NCI-H128 (cell line): Measurements from ENCODE around the gene INO80D.
"Not testable (repeated sequence)": the region's sequence is repeated elsewhere in the genome, so short reads cannot be mapped to it uniquely, and the experiment has no call there.

ENCODE experiments used
- DNase-seq: peaks from one replicate; lab custom pipeline; 2025; ENCODE audit not compliant: unreplicated experiment; lab: John Stamatoyannopoulos, UW

INO80D gene

DNA sequence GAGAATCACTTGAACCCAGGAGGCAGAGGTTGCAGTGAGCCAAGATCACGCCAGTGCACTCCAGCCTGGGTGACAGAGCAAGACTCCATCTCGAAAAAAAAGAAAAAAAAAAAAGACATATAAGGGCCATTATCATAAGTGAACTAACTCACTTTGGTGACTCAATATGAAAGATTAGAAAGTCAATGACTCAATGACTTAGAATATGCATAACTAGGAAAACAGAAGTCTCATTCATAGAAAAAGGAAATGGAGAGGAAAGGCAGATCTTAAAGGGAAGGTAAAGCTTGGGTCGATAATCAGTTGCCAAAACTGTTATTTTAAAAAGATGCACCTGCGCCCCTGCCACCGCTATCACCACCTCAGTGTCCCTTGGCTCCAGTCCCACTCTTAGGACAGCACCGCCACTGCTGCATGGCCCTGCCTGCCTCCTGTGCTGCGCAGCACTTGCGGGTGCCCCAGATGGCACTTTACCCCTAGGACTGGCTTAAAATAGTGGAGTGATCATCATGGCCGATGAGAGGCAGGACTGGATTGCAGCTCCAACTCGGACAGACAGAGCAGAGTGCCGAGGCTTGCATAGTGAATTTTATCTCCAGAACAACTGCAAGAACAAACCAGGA, 54.7 kb downstream of the INO80D start:
- no peak for DNase-seq

DNA sequence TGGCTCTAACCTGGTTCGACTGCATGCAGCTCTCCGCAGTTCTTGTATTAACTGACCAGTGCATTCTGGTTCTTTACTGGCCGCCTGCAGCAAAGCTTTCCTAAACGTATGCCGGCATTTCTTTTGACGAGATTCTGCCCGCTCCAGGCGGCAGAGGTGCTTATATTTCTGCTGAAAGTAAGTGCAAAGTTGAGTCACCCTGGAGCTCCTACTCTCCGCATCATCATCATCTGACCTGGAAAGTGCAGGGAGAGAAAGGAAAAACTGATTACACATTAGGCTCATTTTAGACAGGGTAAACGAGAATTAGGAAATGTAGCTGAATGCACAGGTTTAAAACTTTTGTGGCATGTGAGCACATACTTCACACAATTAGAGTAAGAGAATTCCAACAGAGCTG, 57.9 kb downstream of the INO80D start:
- no peak for DNase-seq

DNA sequence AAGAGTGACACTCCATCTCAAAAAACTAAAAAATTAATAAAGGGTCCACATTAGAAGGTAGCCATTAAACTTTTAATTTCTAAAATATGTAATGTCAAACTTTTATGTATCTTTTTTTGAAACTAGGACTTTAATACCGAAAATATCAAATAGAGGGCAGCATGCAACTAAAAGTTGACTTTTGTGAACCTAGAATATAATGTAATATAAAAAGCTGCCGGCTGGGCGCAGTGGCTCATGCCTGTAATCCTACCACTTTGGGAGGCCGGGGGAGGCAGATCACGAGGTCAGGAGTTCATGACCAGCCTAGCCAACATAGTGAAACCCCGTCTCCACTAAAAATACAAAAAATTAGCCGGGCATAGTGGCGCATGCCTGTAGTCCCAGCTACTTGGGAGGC, 62.8 kb downstream of the INO80D start:
- no peak for DNase-seq

DNA sequence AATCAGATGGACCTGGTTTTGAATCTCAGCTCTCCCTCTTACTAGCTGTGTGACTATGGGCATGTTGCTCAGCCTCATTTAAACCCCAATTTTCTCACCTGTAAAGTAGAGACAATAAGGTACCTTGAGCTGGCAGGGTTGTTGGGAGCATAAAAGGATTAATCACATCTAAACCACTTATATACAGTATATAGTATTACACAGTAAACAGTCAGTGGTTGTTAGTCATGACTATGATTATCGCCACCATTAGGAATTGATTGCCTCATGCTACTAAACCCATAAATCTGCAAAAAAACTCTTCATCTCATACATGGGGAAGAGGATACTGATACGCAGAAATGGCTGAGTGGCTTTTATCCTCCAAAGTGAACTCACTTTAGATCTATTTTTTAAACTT, 65.8 kb downstream of the INO80D start:
- DNase-seq, result no peak

DNA sequence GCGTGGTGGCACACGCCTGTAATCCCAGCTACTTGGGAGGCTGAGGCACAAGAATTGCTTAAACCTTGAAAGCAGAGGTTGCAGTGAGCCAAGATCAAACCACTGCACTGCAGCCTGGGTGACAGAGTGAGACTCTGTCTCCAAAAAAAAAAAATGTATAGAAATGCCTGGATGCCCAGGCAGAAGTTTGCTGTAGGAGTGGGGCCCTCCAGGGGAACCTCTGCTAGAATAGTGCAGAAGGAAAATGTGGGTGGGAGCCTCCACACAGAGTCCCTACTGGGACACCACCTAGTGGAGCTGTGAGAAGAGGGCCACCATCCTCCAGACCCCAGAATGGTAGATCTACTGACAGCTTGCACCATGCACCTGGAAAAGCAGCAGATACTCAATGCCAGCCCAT, 70.2 kb downstream of the INO80D start:
- not testable (repeated sequence) for DNase-seq

DNA sequence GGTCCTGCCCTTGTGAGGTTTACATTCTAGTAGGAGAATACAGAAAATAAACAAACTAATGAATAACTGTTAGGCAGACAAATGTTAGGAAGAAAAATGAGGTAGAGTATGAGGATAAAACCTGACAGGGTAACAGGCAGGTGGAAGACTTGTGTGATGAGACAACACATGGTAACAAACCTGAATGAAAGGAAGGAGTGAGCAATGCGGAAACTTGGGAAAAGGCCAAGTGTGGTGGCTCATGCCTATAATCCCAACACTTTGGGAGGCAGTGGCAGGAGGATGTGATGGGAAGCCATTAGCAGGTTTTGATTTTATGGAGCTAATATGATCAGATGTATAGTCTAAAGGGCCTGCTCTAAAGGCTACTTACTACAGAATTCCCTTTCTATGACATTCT, 74.2 kb downstream of the INO80D start:
- no peak for DNase-seq

DNA sequence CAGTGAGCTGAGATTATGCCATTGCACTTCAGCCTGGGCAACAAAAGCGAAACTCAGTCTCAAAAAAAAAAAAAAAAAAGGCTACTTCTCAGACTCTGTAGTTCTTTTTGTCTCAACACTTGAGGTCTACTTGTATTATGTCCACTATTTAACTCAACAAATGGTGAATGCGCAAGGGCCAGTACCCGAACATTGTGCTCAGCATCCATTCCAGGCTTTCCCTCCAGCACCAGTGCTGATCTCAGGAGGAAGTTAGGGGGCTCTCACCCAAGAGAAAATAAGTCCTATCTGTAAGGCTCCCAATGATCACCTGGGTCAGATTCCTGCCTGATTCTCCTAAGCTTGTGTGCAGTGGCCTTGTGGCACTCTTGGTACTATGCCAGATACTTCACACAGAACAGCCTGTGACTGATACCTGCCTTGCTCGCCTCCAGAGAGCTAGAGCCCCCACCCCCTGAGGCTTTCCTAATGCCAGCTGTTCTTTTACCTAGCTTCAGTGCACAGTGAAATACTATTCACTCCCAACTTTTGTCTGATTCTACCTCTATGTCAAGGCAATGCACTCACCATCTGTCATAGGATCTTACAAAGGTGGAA, 74.9 kb downstream of the INO80D start:
- no peak for DNase-seq

DNA sequence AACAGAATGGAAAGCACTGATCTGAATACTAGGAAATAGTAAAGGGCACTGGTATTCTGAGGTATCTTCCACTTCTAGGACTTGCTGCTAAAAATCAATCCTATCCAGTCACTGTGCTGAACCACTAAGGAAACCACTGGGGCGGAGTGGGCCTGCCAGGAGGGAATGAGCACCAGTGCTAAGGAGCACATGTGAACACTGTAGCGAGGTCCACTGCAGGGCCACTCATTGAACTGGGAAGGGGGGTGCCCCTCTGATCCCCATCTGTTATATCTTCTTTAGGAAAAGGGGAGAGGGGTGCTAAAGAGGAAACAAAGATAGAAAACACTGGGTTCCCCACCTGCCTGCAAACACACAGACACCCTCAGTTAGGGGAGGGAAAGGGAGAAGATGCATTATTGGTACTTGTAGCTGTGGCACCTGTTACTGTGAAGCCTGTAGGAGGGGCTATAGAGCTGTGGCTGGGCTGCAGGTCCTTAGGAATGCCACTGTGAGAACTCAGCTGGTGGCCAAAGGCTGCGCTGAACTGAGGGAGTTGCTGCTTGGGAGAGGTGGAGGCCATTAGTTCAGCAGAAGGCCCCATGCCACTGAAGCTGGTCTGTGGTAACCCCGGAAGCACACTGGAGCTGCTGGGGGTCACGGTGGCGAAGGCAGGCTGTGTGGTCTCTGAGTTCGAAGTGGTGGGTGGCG, 81.8 kb downstream of the INO80D start:
- DNase-seq, result no peak

DNA sequence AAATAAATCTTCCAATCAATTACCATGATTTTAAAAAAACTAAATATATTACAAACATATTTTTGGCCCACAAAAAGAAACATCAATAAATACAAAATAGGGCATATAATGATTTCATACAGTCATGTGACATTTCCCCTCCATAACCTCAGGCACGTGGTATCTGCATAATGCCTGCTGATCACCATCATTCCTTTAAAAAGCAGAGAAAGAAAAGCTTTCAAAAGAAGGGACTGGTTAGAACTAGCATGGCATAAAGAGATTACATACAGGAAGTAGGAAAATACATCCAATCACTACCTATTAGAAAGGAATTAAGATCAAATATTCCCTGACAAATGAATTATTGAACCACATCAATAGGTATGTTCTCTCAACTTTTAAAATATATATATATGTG, 83.5 kb downstream of the INO80D start:
- no peak for DNase-seq

DNA sequence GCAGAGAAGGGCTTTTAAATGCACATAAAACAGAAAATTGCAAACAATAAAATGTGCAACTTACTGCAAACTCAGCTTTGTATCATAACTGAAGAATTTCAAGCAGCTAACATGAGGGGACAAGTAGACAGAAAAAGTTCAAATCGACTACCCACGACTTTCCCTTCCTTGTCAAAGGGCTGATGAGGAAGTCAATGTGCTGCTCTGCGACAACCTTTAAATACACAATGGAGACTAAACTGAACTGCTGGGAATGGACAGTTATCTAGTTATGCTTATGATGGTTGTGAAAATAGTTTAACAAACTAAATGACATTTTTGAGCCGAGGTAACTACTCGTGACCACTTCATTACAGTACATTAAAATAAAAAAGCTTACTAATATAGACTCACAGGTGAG, 84.1 kb downstream of the INO80D start:
- no peak for DNase-seq

DNA sequence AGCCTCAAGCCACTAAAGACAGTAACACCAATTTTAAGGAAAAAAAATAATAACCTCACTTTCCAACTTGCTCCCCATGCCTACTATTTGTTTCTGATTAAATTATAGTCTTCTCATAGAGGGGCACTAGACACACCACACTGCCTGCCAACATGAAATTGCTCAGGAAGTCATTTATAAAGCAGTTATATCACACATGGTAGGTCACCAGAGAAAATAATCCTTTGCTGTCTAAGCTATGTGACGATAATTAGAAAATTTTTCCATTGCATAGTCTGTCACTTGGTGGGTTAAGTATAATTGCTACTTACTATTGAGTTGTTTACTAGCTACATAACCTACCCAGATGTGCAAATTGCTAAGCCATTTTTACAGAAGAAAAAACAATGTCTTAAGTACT, 85.2 kb downstream of the INO80D start:
- DNase-seq, result no peak

DNA sequence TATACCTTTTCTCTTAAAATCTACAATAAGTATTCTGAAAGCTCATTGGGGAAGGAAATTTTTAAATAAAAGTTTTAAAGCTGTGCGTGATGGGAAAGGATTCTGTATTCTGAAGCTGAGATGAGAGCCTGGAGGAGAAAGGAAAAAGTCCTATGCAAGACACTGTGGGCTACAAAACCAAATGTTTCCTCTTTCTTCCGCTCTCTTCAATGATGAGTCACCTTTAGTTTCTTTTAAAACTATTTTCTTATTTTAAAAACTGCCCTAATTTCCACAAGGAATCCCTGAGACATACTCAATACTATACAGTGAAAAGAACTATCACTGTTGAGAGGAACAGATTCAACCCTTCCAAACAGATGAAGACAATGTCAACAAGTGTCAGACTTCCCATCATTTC, 87.4 kb downstream of the INO80D start:
- no peak for DNase-seq

DNA sequence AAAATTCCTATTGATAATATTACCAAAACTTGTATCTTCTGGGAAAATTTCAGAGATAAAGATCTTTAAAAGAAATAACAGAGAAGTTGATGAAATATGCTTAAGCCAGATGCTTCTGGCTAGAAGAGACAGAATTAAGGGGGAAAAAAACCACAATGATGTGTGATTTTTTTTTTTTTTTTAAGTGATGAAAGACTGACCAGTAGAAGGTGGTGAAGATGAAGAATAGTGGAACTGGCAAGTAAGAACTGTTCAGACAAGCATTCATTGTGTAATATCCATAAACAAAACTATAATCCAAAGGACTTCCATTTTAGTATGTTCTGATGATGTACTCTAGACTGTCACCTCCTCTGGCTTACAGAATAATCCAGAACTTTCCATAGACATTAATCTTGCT, 89.8 kb downstream of the INO80D start:
- no peak for DNase-seq

DNA sequence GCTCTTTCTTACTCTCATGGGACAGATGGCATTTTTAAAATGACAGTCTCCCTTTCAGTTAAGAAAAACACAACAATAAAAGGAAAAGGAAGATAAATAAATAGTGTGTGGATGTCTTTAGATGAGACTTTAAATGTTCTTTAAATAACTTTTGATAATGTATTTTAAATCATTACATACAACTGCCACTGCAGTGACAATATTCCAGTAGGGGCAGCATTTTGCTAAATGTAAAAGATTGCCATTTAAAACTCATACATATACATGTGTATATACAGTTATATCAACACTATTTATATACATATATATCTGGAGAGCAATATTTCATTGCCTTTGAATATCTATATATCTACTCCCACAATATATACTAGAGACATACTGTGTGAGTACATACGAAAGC, 90.7 kb downstream of the INO80D start:
- no peak for DNase-seq

DNA sequence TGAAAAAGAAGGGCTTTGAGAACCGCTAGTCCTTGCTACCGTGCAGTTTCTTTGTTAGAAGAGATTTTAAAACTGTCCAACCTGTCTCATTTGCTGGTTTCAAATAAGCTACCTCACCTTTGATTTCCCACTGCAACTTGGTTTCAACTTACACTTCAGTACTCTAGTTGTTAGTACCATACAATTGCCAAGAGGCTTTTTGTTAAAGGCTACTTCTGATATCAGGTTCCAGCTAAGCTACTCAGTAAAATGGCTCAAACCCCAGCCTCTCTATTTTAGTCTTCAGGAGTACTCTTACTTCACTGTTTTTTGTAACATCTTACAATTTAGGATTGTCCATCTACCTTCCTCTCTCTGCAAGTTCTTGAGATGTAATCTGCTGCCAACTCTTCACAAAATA, 91.6 kb downstream of the INO80D start:
- peak; percentile 53 for DNase-seq

DNA sequence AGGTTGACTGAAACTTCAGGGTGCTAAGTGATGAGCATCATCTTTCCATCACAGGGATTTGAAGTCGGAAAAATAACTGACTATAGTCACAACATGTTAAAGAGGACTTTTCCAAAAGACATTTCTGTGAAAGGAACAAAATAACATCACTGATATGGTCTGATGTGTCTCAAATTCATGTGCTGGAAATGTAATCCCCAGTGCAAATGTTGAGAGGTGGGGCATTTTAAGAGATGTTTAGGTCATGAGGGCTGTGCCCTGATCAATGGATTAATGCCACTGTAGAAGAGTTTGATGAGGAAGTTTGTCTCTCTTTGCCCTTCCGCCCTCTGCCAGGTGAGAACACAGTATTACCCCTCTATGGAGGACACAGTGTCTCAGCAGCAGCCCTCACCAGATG, 95.9 kb downstream of the INO80D start:
- DNase-seq, result no peak

DNA sequence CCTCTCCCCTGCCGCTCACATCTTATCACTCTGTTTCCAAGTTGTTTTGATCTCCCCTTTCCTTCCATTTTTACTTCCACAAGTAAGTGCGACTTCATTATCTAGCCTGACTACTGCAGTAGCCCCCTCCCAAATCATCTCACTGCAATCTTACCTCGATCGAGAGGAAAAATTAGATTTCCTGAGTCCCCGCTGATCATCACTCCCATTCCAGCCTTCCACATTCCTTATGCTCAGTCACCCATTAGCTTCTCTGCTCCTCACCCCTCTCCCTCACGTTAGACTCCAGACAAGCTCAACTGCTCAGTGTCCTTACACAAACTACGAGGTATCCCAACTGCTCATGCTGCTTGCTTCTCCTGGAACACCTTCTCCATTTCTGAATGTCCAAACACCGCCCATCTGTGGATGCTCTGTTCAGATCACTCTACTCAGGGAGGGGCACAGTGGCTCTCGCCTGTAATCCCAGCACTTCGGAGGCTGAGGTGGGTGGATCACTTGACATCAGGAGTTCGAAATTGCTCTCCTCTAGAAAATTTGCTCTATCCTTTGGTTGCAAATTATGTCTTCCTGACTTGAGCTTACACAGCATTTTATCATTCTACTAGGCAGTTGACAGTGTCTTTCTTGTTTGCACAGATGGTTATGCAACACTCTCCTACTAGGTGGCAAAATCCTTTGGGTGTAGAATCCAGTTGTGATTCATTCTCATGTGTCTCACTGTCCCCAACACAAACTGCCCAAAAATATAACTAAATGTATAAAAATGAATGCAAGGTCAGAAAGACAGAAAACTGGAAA, 96.5 kb downstream of the INO80D start:
- DNase-seq, result no peak

DNA sequence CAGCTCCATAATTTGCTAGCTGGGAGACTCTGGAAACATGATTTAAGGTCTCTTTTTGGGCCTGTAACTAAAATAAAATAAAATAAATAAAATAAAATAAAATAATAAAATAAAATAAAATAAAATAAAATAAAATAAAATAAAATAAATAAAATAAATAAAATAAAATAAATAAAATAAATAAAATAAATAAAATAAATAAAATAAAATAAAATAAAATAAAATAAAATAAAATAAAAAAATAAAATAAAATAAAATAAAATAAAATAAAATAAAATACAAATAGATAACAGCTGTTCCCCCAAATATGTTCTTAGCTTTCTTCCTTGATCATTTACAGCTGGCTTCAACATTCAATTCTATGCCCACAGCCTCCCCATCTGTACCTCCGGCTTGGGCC, 97.3 kb downstream of the INO80D start:
- not testable (repeated sequence) for DNase-seq

DNA sequence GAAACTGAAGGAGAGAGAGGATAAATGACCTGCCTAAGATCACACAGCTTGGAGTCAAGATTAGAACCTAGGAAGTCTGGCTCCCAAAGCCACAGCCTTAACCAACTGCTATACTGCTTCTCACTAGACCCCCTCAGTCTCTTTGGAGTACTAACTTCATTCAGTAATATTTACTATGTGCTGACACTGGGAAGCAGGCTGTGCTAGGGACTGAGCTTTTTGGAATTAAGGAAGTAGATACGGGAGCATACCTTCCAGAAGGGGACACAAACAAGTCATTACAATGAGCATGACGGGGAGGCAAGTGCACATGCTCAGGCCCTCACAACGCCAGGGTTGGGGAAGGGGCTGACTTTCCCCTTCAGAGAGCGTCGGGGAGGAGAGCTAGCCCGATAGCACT, 97.7 kb downstream of the INO80D start:
- no peak for DNase-seq

DNA sequence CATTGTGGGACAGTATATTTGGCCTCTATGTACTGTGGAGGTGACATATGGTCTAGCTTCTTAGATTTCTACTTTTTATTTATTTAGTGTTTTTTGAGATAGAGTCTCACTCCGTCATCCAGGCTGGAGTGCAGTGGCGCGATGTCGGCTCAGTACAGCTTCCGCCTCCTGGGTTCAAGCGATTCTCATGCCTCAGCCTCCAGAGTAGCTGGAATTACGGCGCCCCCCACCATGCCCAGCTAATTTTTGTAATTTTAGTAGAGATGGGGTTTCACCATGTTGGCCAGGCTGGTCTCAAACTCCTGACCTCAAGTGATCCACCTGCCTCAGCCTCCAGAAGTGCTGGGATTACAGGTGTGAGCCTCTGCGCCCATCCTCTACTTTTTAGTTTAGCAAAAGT, 99.6 kb downstream of the INO80D start:
- DNase-seq, result not testable (repeated sequence)

DNA sequence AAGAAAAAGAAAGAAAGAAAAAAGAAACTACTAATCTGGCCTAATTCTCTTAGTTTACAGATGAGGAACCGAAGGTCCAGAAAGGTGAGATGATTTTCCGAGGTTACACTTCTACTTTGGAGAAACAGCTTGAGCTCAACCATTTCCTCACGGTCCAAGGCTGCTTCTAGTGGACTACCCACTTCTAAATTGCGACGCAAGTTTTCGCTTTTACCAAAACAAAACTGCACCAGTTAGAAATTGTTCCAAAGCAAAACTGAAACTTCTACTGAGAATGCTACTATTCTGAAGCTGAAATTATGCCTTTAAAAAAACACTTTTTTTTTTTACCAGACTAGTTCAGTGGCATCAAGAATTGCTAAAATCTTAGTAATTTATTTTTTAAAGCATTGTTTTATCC, 101.6 kb downstream of the INO80D start:
- DNase-seq, result no peak

DNA sequence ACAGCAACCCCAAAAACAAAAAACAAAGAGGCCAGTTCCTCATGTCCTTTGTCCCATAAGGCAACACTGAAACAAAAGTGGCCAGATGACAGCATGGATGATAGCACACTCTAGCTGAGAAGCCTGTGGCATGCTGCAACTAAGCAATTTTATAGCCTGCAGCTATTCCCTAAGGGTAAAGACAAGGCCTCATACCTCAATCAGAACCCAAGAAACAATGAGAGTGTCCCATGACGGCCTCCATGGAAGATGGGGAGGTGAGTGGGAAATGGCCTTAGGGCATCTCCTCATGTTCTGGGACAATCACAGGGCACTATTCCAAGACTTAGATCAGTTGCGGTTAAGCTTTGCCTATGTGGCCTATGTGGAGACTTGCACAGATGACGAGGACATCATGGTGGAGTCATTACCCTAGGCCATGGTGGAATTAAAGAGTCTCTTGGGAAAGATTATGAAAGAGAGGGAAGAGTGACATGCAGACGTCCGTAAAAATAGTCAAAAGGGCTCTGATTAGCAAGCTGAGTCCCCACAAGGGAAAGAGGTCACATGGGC, 103.1 kb downstream of the INO80D start:
- no peak for DNase-seq
